Immature natural killer cell (primary cell): ENCODE measurements around the gene ABRACL. TPM values are rescaled to one million over a fixed set of nuclear protein-coding genes. Genes with fewer than 3 reads are reported as not detected.
"Not testable (repeated sequence)": the region's sequence is repeated elsewhere in the genome, so short reads cannot be mapped to it uniquely, and the experiment has no call there.

Experiments used
- DNase-seq, 3 donors: peaks; one replicate each; pipeline ENCODE4 v3.0.0; 2022; ENCODE audit warnings: mixed read lengths in 1 of 3
- H3K27ac Mint-ChIP-seq, 6 donors: one replicate each; pipeline ENCODE4 v1.8.0; 2020; ENCODE audit warnings: mixed read lengths in 6 of 6, mild to moderate bottlenecking in 5 of 6, inconsistent platforms in 4 of 6, moderate library complexity in 3 of 6
- H3K27me3 Mint-ChIP-seq, 3 donors: one replicate each; pipeline ENCODE4 v1.8.0; 2020 to 2021; ENCODE audit warnings: low read depth in 3 of 3, mild to moderate bottlenecking in 3 of 3, mixed read lengths in 3 of 3, moderate library complexity in 3 of 3, inconsistent platforms in 1 of 3
- H3K36me3 Mint-ChIP-seq, 3 donors: one replicate each; pipeline ENCODE4 v1.8.0; 2020; ENCODE audit warnings: mixed read lengths in 3 of 3, inconsistent platforms in 2 of 3, mild to moderate bottlenecking in 2 of 3
- H3K4me1 Mint-ChIP-seq, 2 donors: one replicate each; pipeline ENCODE4 v1.8.0; 2020; ENCODE audit warnings: inconsistent platforms in 2 of 2, mild to moderate bottlenecking in 2 of 2, mixed read lengths in 2 of 2, moderate library complexity in 1 of 2
- H3K4me3 Mint-ChIP-seq, 5 donors: one replicate each; pipeline ENCODE4 v1.8.0; 2020; ENCODE audit warnings: mild to moderate bottlenecking in 5 of 5, mixed read lengths in 5 of 5, inconsistent platforms in 3 of 5, moderate library complexity in 3 of 5
- H3K9me3 Mint-ChIP-seq, 6 donors: one replicate each; pipeline ENCODE4 v1.8.0; 2020; ENCODE audit warnings: mild to moderate bottlenecking in 6 of 6, mixed read lengths in 6 of 6, inconsistent platforms in 4 of 6, moderate library complexity in 3 of 6
- polyA plus RNA-seq, 3 donors: library from polyadenylated mRNA; unstranded; fragments of 300-500 nt; fragmentation: Illumina TruSeq; gene quantifications; one replicate each; pipeline ENCODE4 v1.2.3, GENCODE V29; 2021

Gene ABRACL
- polyA plus RNA-seq, 3 donors from 2014 or later = 113 to 167 (median 153) TPM

DNA sequence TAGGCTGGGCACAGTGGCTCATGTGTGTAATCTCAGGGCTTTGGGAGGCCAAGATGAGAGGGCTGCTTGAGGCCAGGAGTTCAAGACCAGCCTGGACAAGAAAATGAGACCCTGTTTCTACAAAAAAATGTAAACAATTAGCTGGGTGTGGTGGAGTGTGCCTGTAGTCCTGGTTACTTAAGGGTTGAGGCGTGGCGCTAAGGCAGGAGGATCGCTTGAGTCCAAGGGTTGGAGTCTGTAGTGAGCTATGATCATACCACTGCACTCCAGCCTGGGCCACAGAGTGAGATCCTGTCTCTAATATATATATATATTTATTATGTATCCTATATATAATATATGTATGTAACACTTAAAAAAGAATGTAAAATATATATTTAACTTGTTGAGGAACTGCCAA lies 7.9 kb upstream of the ABRACL start:
- H3K4me3 Mint-ChIP-seq = no peak overlapping the region
- no peaks in the 10 kb centered on the region for H3K9me3 Mint-ChIP-seq
- H3K4me1 Mint-ChIP-seq = no peaks in the 10 kb centered on the region
- peaks cover 0 to 2% (median 1%) of the 10 kb centered on the region in 3 donors for H3K27me3 Mint-ChIP-seq
- no peak for DNase-seq
- no peak overlapping the region for H3K27ac Mint-ChIP-seq
- H3K36me3 Mint-ChIP-seq = peaks cover 0 to 3% (median 0%) of the 10 kb centered on the region in 3 donors

- not testable (repeated sequence) for H3K9me3 Mint-ChIP-seq, H3K27ac Mint-ChIP-seq, H3K27me3 Mint-ChIP-seq, H3K36me3 Mint-ChIP-seq, H3K4me3 Mint-ChIP-seq, DNase-seq
- H3K4me1 Mint-ChIP-seq = peaks cover 15 to 17% of the 10 kb centered on the region in 2 donors
These were observed 3.1 kb upstream of the ABRACL start for GRCh38 chr6:139025416-139025815.

DNA sequence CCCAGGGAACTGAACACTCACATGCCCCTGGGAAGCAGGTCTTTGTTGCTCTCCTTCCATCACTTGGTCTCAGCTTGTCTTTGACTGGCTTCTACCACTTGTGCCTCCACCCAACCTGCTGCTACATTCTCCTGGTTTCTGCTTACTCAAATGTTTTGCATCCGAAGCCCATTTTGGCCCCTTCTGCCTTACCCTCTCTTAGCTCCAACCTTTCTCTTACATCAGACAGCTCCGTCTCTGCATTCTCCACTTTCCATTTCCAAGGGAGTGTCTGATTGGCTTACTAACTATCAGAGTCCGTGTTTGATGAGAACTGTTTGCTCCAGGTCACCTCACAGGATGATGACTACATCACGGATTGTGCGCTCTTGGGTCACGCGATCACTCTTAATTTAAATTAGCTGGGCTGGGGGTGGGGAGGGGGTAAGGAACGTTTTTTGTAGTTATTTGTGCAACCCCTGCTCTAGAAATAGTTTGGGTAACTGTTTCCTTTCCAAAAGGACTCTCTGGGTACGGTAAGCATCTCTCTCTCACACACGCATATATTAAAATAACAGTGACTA lies 844 bp upstream of the ABRACL start:
- DNase-seq = peak in 2 of 3 donors; percentile 11 to 19
- H3K27ac Mint-ChIP-seq = peak overlapping the region; percentile 79 to 94 (median 86)
- no peaks in the 10 kb centered on the region for H3K36me3 Mint-ChIP-seq
- H3K27me3 Mint-ChIP-seq = peaks cover 0 to 8% (median 2%) of the 10 kb centered on the region in 3 donors
- H3K4me1 Mint-ChIP-seq = peaks cover 17 to 24% of the 10 kb centered on the region in 2 donors
- peak overlapping the region in 4 of 5 donors; percentile 92 to 98 (median 95) for H3K4me3 Mint-ChIP-seq
- H3K9me3 Mint-ChIP-seq = no peaks in the 10 kb centered on the region

DNA sequence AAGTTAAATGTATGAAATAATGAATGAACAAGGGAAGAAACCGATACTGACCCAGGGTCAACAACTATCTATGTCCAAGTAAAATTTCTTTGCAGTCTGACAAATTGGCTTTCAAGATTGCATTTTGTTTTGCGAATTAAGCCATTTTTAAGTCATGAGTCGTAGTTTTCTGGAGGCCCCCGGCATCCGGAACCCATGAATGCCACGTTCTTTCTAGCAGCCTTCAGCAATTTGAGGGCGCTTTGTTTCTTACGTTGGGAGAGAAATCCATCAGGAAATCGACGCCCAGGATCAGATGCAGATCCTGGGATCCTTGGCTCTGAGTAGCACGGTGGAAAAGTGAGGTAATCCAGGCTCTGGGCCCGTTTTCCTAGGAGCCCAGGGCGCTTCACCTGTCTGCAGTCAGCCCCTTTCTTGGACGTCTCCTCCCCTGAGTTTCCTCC lies 309 bp upstream of the ABRACL start:
- Mint-ChIP-seq H3K27ac (peak overlapping the region; percentile 79 to 94 (median 86)), H3K27me3 (peaks cover 0 to 8% (median 2%) of the 10 kb centered on the region in 3 donors), H3K9me3 (no peaks in the 10 kb centered on the region), H3K36me3 (no peaks in the 10 kb centered on the region), H3K4me3 (peak overlapping the region in 4 of 5 donors; percentile 92 to 98 (median 95)), H3K4me1 (peaks cover 21 to 29% of the 10 kb centered on the region in 2 donors)
- DNase-seq = no peak

DNA sequence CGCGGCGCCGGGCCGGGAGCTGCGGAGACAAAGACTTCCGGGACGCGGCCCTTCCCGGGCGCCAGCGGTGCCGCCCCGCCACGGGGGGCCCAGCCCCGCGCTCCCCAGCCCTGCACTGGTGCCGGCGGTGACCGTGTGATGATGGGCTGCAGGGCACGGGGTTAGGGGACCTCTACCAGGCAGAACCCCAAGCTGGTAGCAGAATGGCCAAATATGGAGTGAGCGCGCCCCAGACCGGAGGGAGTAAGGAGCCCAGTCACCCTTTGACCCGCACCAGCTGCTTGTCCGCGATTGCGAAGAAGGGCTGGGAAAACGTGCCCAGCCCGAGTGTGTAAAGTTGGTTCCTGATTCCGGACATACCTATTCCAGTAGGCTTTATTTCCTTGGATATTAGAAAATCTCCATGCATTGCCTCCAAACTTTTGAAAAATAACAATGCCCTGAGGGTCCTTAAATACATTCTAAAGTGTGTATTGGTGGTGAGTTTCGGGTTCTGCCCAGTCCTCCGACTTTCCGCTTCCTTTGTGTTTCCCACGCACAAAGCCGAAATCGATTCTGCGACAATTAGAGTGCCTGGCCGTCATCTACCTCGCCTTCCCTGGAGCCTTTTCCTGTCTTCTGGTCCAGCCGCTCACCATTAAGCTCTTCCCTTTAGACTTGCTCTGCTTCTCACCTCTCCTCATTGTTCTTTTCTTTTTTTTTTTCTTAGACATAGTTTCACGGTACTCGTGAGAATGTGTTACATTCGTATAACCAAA lies 1.1 kb downstream of the ABRACL start:
- no peak overlapping the region for H3K27ac Mint-ChIP-seq
- no peaks in the 10 kb centered on the region for H3K9me3 Mint-ChIP-seq
- peaks cover 0 to 1% (median 0%) of the 10 kb centered on the region in 3 donors for H3K36me3 Mint-ChIP-seq
- H3K4me3 Mint-ChIP-seq = peak overlapping the region in 1 of 5 donors; percentile 95
- DNase-seq = peak; percentile 3 to 31 (median 7)
- peaks cover 23 to 39% of the 10 kb centered on the region in 2 donors for H3K4me1 Mint-ChIP-seq
- peaks cover 0 to 6% (median 2%) of the 10 kb centered on the region in 3 donors for H3K27me3 Mint-ChIP-seq

DNA sequence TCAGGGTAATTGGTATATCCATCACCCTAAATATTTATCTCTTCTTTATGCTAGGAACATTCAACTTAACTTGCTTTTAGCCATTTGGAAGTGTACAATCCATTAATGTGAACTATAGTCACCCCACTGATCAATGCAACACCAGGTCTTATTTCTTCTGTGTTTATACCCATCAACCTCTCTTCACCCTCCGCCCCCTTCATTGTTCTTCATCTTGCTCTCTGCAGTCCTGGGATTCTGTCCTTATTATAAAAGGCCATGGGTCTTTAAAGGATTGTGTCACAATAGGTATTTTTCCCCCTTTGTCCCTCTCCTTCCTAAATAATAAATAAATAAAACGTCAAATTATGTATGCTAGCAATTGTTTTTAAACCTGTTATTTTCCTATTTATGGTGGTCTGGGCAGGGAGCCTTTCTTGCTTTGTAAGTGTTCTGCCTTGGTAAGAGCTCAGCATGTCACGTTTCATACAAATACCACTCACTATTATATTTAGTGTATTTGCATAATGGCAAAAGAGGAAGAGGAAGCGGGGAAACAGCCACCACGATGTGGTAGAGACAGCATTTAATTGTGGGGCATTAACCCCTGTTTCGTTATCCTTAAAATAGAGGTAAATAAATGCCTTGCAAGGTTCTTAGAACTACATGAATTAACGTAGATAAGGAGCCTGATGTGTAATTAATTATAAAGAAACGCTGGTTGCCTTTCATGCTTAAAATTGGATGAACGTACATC lies 1.9 kb downstream of the ABRACL start:
- Mint-ChIP-seq H3K9me3 (no peaks in the 10 kb centered on the region), H3K27ac (no peak overlapping the region), H3K4me1 (peaks cover 23 to 39% of the 10 kb centered on the region in 2 donors), H3K36me3 (peaks cover 0 to 5% (median 0%) of the 10 kb centered on the region in 3 donors), H3K27me3 (peaks cover 0 to 6% (median 2%) of the 10 kb centered on the region in 3 donors), H3K4me3 (no peak overlapping the region)
- peak; percentile 33 to 44 (median 34) for DNase-seq

GRCh38 chr6:139037490-139037889 lies 8.9 kb downstream of the ABRACL start:
- no peak overlapping the region for H3K27ac Mint-ChIP-seq

DNA sequence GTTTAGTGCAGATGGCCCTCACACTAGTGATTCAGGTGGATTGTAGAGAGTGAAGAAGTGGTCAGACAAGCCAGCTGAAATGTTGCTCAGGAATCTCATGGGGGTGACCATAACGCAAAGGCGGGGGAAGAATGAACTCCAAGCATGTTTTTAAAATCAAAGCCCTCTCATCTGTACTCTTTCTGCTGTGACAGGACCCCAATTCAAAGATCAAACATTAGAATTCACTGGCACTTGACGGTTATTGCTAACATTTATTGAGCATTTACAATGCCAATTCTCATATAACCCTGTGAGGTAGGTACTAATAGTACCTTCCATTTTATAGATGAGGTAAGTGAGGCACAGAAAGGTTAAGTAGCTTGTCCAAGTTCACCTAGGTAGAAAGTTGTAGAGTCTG lies 15.7 kb downstream of the ABRACL start:
- Mint-ChIP-seq H3K36me3 (peaks cover 13 to 29% (median 17%) of the 10 kb centered on the region in 3 donors), H3K9me3 (no peaks in the 10 kb centered on the region), H3K4me1 (peaks cover 0 to 5% of the 10 kb centered on the region in 2 donors), H3K27ac (peak overlapping the region in 1 of 6 donors; percentile 33), H3K4me3 (no peak overlapping the region), H3K27me3 (peaks cover 0 to 4% (median 0%) of the 10 kb centered on the region in 3 donors)
- no peak for DNase-seq

More at GRCh38 chr6:139037490-139037889, 8.9 kb downstream of the ABRACL start:
- Mint-ChIP-seq H3K4me1 (peaks cover 13 to 29% of the 10 kb centered on the region in 2 donors), H3K9me3 (no peaks in the 10 kb centered on the region), H3K36me3 (peaks cover 11 to 32% (median 14%) of the 10 kb centered on the region in 3 donors), H3K27me3 (no peaks in the 10 kb centered on the region), H3K4me3 (no peak overlapping the region)
- DNase-seq = no peak

- DNase-seq = no peak
- no peaks in the 10 kb centered on the region for H3K9me3 Mint-ChIP-seq
- H3K27ac Mint-ChIP-seq = no peak overlapping the region
- H3K36me3 Mint-ChIP-seq = peaks cover 9 to 14% (median 14%) of the 10 kb centered on the region in 3 donors
- peaks cover 0 to 4% (median 0%) of the 10 kb centered on the region in 3 donors for H3K27me3 Mint-ChIP-seq
- no peak overlapping the region for H3K4me3 Mint-ChIP-seq
- no peaks in the 10 kb centered on the region for H3K4me1 Mint-ChIP-seq
These were observed 19.1 kb downstream of the ABRACL start for GRCh38 chr6:139047677-139048076.

DNA sequence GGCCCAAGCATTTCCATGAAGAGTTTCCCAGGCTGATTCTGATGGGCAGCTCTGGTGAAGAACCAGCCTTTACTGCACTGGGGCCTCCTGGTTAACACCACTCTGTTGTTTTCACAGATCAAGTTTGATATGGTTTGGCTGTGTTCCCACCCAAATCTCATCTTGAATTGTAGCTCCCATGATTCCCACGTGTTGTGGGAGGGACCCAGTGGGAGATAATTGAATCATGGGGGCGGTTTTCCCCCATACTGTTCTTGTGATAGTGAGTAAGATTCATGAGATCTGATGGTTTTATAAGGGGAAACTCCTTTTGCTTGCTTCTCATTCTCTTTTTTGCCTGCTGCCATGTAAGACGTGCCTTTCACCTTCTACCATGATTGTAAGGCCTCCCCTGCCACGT lies 20.4 kb downstream of the ABRACL start:
- H3K4me1 Mint-ChIP-seq, H3K4me3 Mint-ChIP-seq, H3K27ac Mint-ChIP-seq, H3K9me3 Mint-ChIP-seq, DNase-seq, H3K36me3 Mint-ChIP-seq, H3K27me3 Mint-ChIP-seq: not testable (repeated sequence)

DNA sequence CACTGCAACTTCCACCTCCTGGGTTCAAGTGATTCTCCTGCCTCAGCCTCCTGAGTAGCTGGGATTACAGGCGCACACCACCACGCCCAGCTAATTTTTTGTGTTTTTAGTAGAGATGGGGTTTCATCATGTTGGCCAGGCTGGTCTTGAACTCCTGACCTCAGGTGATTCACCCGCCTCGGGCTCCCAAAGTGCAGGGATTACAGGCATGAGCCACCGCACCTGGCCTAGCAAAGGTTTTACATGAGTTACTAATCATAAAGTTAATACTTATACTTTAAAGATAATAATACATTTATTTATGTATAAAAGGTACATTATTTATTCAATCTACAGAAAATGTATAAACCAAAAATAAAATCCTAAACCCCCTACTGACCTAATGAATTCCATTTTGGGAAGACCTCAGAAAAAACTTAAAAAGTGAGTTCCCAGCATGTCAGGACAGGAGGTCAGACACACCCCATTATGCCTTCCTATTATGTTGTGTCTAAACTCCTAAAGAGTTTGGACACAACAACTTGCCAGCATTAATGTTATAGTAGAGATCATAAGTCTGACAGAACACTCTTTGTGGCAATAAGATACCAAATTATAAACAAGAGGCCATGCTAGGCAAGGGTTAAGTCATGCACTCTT lies 21.7 kb downstream of the ABRACL start:
- H3K27me3 Mint-ChIP-seq, H3K4me1 Mint-ChIP-seq, H3K36me3 Mint-ChIP-seq, H3K9me3 Mint-ChIP-seq, H3K4me3 Mint-ChIP-seq, H3K27ac Mint-ChIP-seq, DNase-seq: not testable (repeated sequence)

- Mint-ChIP-seq H3K27me3 (no peaks in the 10 kb centered on the region), H3K36me3 (no peaks in the 10 kb centered on the region), H3K4me1 (no peaks in the 10 kb centered on the region), H3K9me3 (no peaks in the 10 kb centered on the region), H3K4me3 (no peak overlapping the region), H3K27ac (no peak overlapping the region)
- DNase-seq = no peak
These were observed 22.3 kb downstream of the ABRACL start for GRCh38 chr6:139050770-139051313.

DNA sequence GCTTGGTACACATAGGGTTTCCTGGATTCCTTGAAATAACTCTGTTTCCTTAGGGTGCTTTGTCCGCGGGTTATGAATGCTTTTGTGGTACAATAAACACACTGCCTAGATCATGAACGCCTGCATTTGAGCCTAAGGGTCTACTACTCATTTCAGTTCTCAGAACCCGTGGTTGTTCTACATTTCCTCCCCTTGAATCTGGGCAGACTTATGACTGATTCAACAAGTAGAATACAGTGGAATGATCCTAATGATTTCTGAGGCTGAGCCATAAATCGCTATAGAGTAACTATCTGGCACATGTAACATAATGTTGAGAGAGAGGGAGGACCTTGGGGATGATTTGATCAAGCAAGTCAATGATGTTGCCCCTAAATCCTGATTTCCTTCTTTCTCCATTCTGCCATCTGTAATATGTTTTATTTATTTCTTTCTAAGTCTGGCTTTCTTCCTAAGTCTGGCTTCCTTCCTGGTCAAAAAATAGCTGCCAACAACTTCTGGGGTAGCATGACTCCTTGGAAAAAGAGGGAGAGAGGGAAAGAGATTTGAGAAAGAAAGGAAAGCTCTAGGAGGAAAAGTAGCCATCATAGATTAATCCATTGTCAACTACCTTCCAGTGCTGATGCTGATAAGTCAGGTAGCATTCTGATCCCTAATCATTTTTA lies 23.0 kb downstream of the ABRACL start:
- no peaks in the 10 kb centered on the region for H3K9me3 Mint-ChIP-seq
- DNase-seq = no peak
- no peaks in the 10 kb centered on the region for H3K36me3 Mint-ChIP-seq
- H3K4me3 Mint-ChIP-seq = no peak overlapping the region
- no peaks in the 10 kb centered on the region for H3K27me3 Mint-ChIP-seq
- H3K27ac Mint-ChIP-seq = no peak overlapping the region
- no peaks in the 10 kb centered on the region for H3K4me1 Mint-ChIP-seq
